T-helper 22 cell (primary cell): ENCODE data around the gene WDR4.
"Not testable (repeated sequence)": the region's sequence is repeated elsewhere in the genome, so short reads cannot be mapped to it uniquely, and the experiment has no call there.

Source experiments
- DNase-seq: peaks from one replicate; pipeline ENCODE4 v3.0.0-alpha.2; 2020; ENCODE audit warnings: low read depth

The WDR4 gene

DNA sequence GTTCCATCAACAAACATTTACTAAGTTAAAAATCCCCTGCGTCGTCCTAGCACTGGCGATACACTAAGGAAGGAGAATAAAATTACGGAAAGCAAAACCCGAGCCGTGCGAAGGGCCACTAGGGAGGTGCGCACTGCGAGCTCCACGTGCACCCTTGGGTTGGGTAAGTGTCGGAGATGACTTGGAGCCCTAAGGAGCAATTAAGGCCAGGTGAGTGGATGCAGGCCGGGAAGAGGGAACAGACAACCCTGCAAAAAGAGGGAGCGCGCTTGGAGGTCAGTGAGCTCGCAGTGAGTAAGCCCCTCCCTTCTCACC, 704 bp downstream of the WDR4 start:
- DNase-seq = no peak

DNA sequence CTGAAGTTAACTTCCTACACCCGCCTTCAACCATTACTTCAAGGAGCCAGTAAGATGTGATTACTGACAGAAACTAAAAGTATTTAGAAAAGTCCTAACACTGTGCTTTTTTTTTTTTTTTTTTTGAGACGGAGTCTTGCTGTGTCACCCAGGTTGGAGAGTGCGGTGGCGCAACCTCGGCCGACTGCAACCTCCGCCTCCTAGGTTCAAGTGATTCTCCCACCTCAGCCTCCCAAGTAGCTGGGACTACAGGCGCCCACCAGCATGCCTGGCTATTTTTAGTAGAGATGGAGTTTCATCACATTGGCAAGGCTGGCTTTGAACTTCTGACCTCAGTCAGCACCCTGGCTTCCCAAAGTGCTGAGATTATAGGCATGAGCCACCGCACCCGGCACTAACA, 3.5 kb downstream of the WDR4 start:
- not testable (repeated sequence) for DNase-seq

DNA sequence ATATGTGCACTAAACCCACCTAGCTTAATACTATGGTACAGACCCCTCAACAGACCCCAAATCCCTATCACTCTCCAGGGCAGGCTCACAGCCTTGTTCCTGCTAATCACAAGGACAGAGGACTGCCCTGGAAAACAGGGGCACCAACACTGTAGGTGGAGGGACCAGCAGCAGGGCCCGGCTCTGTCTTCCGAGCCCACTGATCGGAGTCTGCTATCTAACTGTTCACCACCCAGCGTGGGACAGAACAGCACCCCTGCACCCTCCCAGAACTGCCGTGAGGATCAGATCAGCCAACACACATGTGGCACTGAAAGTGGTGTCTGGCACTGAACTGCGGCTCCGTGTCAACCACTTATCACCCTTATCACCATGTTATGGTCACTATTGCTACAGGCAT, 6.2 kb downstream of the WDR4 start:
- no peak for DNase-seq

DNA sequence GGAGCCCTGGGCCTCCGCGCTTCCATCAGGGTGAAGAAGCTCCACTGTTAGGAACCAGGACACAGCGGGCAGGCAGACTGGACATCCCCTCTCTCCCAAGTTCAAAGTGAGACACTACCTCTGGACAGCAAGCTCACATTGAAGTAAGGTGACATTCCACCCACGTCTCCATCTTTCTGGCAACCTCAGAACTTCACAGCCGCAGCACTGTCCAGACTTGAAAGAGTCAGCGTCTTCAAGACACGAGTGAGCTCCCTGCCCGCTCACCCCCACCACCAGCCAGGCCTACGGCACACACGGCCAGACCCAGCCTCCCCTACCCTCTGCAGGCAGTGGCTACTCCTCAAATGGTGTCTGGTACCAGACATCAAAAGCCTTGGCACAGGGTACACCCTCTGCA, 11.1 kb downstream of the WDR4 start:
- no peak for DNase-seq

DNA sequence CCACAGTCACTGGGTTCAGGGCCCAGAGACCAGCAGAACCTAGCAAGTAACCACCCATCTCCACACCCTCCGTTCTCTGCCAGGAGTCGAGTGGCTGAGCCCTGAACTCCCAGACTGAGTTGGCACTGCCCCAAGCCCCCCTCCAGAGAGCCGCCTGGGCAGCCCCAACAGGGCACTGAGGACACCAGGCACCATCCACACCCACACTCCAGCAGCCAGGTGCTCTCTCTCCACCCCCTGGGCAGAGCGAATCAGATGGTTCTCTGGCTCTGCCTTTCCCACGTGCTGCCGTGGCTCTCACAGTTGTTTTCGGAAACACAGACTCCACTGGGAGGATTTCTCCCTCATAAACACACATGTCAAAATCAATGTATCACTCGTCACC, 13.6 kb downstream of the WDR4 start:
- DNase-seq = no peak

DNA sequence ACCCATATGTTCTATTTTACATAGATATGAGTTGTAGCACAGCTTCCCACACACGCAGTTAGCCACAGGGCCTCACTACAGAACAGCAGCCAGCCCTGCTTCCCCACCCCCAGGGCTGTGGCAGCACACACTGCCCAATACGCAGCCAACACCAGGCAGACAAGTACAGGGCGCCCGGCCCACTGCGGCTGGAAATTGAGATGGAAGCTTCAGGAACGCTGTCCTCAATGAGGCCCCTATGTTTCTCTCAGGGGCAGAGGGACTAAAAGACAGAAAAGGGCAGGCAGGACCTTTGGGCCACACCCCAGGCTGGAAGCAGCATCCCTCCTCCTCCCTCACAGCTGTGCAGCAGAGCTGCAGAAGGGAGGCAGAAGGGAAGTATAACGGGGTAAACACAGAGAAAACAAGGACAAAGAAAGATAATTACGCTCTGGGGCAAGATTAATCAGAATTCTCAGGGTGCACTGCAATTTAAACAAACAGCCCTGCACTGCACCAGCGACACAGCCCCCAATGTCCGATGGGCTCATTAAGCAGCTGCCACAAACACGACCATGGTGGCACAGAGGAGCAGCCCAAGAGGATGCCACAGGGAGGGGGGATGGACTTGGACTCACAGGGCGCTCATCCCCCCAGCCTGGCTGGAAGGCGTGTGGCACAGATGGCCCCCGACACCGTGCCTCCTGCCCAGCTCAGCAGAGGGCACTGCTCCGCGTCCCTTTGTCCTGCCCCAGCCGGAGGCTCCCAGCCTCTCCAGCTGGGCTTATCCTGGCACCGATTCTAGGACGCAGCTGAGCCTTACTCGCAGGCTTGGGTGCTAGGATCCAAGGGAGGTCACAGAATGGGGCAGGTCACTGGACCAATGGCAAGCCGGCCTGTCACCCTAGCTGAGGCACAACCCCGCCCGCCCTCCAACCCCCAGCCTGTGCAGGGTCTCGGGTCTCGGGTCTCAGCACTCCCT, 14.2 kb downstream of the WDR4 start:
- no peak for DNase-seq

DNA sequence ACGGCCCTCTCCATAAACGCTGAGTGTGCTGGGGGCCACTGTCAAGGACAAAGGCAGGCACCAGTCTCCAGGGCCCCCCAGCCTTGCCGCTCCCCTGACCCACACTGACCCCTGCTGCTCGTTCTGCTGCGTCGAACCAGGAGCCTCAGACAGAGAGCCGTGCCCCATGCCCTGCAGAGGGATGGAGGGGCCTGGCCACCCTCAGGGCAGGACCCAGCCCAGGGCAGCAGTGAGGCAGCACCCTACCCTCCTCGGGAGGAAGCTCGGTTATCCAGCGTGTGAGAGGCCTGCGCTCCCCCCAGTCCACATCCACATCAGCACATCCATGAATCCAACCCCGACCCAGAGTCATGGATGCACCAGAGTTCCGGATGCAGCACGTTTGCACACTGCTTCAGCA, 15.1 kb downstream of the WDR4 start:
- no peak for DNase-seq

DNA sequence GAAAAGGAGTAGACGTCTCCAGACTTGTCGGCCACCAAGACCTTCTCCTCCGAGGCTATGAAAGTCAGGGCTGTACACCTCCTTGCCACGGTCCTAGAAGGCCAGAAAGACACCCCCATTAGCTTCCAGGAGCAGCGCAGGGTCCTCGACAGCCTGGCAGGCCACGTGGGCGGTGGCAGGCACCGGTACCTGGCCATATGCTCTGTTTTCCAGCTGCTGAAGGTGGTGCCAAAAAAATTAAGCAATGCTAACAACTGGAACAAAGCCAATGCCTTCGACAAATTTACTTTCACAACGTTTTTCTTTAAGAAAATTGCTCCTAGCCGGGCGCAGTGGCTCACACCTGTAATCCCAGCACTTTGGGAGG, 15.9 kb downstream of the WDR4 start:
- no peak for DNase-seq

DNA sequence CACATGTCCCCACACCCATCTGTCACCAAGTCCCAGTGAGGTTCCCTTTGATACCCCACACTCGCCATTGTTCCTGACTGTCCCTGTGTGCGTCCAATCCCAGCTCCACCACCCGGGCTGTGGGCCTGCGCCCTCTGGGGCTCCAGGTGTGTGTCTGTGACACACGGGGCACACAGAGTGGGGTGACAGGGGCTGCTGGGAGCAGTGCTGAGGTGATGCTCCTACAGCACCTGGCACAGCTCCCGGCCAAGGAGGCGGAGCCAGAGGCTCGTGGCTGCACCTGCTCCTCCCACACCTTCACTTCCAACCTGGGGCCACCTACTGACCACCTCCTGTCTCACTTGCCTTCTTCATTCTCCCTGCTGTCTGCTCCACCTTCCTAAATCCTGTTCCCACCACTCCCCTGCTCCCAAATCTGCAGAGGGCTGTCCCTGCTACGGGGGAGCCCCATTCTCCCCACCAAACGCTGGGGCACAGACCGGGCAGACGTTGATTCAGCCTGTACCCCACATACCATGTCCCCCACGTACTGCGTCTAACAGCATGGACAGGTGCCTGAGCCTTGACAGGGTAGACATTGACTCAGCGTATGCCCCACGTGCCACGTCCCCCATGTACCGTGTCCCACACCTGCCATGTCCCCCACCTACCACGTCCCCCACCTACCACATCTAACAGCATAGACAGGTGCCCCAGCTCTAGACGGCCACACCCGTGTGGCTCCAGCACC, 16.4 kb downstream of the WDR4 start:
- no peak for DNase-seq

DNA sequence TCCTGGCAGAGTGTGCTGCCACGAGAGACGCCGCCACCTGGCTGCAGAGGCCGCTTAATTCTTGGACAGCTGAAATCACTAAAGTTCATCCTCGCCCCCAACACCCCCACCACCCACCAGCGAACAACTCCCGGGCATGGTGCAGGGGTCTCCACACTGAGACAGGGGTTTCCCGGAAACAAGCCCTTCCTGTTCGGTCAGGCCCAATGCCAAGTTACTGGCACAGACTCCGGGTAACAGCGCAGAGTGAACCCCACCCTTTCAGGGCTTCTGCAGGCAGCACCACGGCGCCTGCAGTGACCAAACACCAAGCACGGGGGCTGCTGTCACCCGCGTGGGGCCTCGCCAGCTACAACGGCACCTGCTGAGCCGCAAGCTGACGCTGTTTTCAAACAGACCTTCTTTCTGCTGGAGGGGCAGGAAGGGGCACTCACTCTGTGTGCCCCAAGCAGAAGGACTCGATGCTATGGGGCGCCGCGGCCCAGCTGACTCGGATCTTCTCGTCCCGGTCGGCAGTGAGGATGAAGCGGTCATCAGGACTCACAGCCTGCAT, 17.4 kb downstream of the WDR4 start:
- no peak for DNase-seq

DNA sequence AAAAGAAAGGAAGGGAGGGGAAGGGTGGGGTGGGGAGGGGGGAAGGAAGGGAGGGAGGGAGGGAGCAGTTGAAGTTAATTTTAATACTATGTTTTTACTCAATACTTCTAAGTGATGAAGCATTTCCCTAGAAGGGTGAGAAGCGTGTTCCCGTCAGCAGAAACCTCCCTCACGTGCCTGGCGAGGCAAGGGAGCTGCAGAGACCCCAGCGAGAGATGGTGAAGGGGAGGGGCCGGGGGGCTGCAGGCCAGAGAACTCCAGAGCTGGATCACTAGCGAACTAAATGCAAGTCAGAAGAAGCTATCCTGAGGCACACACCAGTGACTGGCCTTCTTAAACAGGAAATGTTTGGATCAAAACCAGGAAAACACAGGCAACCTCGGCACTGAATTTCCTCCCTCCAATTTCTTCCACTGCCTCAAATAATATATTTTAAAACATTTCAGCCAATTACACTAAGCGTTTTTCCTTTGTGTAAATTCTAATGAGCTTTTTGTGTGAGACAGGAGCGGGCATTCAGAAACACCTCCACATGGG, 18.0 kb downstream of the WDR4 start:
- DNase-seq = no peak

DNA sequence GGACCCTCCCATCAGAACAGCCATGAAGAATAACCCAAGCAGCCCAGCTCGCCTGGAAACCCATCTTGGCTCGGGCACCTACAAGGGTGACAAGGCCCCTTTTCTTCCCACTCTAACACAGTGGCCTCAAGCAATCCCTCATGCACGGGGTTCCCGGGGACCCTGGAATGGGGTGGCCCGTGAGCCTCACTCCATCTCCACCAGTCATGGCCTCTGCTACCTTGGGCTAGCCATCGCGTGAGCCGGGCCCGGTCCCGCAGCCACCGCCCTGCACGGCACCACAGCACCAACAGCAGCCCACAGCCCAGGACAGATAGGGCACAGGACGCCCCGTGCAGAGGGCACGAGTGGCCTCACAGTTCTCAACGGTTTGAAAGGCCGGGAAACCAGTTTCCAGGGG, 19.0 kb downstream of the WDR4 start:
- no peak for DNase-seq

DNA sequence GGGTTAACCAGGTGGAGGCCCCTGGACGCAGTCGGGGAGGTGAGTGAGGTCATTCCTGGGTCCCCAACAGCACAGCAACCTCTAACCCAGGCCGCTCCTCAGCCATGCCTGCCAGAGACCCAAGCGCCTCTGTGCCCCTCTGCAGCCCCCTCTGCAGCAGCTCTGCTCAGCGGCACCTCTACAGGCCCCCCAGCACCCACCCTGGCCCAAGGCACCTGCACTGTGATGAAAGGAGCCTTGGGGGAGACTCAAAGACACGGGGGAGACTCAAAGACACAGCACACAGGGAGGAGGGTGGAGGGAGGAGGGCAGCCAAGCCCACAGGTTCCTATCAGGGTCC, 19.5 kb downstream of the WDR4 start:
- no peak for DNase-seq

DNA sequence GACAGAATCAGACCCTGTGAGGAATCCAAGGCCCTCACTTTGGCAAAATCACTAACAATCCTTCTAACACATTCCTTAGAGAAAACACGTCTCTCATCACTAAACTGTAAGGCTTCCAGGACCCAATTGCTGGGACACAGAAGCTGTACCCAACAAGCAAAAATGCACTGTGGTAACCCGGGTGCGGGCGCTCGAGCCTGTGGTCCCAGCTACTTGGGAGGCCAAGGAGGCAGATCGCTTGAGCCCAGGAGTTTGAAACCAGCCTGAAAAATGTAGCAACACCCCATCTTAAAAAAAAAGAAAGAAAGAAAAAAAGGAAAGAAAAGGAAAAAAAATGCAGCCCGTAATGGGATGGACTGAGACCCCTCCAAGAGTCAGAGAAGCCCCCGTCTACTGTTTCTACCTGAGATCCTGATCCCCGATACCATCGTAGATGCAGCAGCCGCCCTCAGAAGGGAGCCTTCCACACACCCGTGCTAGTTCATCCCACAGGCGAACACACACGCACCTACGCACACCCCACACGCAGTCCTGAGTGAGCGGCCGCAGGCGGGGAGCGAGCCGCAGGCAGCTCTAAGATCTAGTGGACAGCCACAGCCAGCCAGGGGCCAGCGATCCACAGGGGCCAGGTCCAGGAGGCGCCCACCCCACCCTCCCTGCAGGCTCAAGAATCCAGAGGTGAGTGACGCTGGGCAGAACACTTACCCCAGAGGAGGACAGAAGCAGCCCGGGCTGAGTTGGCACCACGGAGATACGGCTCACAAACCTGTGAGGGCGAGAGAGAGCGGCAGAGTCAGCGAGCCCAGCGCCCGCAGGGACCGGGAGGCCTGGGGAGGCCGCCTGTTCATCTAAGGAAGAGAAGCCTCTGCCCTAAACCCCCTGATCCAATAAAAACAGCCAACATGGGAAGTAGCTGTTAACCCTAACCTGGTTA, 20.1 kb downstream of the WDR4 start:
- no peak for DNase-seq

DNA sequence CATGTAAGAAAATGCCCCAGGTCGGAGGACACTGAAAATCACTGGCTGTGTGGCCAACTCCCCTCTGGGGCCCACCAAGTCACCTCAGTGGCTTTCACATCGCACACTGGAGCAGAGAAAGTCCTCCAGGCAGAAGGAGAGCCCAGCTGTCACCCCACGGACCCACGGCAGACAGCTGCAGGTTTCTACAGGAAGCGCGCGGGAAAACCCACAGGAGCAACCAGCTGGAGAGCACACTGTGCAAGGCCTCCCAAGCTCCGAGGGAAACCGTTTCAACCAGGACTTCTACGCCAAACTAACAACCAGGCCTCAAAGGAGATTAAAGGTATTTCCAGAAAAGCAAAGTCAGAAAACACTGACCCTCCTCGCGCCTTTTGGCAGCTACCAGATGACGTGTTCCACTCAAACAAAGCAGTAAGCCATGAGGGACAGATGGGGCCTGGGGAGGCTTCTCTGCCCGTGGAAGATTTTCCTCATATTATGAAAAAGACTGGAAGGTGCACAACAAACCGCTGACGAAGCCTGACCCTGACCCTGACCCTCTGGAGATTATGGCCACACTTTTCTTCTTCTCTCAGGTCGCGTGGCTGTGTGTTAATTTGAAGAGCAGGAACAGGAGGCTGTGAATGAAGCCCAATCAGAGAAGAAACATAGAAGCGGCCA, 21.0 kb downstream of the WDR4 start:
- no peak for DNase-seq

DNA sequence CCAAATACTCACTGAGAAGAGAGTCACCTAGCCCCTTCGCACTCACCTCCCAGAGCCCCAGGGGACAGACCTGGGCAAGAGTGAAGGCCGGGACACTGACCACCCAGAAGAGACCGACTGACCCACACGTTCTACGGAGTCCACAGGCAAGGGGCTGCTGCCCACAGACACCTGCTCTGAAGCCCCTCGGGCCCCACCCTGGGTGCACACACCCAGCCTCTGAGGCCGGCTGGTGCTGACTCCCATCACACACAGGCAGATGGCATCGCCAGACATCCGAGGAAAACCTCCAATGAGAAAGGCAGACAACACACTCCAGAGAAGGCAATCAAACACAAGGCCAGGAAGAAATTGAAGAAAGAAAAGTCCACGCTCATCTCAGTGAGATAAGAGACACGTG, 22.1 kb downstream of the WDR4 start:
- no peak for DNase-seq

DNA sequence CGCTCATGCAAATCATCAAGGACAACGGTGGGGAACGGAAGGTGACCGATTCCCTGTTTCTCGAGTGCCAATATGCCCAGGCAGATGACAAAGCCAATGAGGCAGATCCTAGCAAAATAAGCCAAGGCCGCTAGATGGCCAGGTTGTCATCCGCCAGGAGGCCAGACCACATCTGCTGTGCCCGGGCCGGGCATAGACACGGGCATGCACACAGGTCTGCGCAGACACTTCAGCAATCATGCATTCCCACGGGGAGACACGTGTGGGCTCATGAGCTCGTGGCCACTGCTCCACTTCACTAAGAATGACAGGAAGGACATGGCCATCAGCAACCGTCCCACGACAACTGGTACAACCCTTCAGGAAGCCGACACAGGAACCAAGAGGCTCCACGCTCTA, 23.4 kb downstream of the WDR4 start:
- DNase-seq = no peak

DNA sequence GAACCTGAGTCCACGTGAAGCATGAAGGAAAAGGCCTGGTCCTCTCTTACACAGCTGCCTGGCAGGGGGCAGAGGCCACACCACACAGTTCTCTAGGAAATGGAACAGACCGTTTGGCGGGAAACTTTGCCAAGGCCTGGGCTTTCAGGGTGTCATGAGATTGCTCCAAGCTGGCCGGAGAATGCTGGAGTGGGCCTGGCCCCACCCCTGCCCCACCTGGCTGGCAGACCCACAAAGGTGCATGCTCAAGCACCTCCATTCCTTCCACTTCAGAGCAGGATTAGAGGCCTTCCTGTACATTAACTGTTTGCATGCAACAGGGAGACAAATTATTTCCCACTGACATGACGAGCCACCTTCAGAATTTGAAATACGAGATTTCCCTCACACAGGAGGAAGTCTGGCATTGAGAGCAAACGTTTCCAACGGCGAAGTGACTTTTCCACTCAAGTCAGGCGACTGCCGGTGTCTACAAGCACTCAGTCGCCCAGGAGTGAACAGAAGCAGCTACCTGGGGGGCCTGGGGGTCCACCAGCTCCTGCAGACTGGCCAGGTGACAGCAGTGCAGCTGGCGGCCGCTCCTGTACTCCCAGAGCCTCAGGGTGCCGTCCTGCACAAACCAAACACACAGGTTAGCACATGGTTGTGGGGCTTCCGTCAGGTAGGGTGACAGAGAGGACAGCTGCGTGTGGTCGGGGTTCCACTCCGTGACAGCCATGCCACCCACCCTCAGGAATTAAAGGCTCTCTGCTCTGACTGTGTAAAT, 24.0 kb downstream of the WDR4 start:
- no peak for DNase-seq

DNA sequence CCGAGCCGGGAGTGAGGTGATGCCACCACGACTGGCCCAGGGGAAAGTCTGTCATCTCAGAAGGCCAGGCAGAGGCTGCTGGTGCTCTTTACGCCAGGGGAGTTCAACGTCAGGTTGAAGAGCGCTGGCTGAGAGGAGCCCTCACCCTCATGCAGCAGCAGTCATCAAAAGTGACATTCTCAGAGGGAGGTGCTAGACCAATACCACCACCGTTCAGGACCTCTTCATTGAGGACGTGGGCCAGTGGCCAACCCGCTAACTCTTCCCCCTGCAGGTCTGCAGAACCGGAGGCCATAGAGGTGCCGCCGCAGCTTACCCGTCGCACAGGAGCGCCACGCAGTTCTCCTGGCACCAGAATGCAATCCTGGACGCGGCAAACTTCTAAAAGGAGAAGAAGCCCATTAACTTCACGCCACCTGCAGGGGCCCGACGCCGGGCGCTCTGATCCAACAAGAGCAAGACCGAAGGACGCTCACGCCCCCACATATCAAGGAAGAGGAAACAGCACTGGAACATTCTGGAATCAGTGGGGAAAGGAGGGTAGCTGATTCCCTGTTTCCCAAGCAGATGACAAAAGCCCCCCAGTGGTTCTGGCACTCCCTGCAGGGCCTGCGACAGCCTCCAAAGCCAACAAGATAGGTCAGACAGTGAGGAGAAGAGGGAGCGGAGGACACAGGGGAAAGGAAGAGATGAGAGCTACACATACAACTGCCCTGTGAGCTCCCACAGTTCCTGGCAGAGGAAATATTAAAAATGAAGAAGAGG, 24.9 kb downstream of the WDR4 start:
- DNase-seq = no peak

DNA sequence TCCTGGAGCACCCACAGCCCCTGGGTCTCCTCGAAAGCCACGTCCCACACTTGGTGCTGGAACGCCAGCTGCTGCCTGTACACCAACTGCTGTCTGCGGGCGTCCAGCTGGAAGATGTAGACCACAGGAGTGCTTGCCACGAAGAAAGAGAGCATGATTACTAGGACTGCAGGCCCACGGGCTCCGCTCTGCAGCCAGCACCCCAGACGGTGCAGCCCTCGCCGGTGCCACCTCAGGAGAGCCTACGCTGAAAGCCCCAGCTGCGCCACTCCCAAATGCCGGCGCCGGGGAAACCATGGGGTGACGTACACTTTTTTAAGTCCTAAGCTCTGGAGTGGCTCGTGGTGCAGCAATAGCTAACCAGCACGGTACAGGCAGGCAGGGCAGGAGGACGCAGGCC, 25.7 kb downstream of the WDR4 start:
- DNase-seq = no peak
